Psoas muscle (tissue), 8 donors: ENCODE data around the gene SFN. TPM values are rescaled to one million over a fixed set of nuclear protein-coding genes. Genes with fewer than 3 reads are reported as not detected.

ENCODE experiments used
- ATAC-seq, 4 donors: fragments of 200-7000 bp; cut with Tn5 transposase; one replicate each; pipeline ENCODE4 v1.9.1; 2020; ENCODE audit warnings: moderate library complexity in 3 of 4, mild to moderate bottlenecking in 2 of 4
- DNase-seq, 2 donors: peaks; one replicate each; pipeline ENCODE4 v3.0.0-alpha.2; 2020
- H3K27ac ChIP-seq: fragments of 200-600 bp; one replicate; pipeline ENCODE4 v1.8.0; 2022
- H3K27me3 ChIP-seq, 3 donors: fragments of 200-600 bp in 1 of 3; one replicate each; pipeline versions ENCODE4 v1.6.1 to v1.8.0; 2013 to 2022; ENCODE audit warnings: low read length in 2 of 3, mild to moderate bottlenecking in 2 of 3, moderate library complexity in 1 of 3; ENCODE audit not compliant: insufficient read depth in 3 of 3
- H3K36me3 ChIP-seq, 2 donors: fragments of 200-600 bp in 1 of 2; one replicate each; pipeline versions ENCODE4 v1.6.1 to v1.8.0; 2013 to 2022; ENCODE audit warnings: low read depth in 1 of 2, mild to moderate bottlenecking in 1 of 2, moderate library complexity in 1 of 2; ENCODE audit not compliant: insufficient read depth in 1 of 2
- H3K4me1 ChIP-seq: fragments of 200-600 bp; one replicate; pipeline ENCODE4 v1.8.0; 2022
- H3K4me3 ChIP-seq: fragments of 200-600 bp; one replicate; pipeline ENCODE4 v1.8.0; 2022; ENCODE audit warnings: mild to moderate bottlenecking
- H3K9me3 ChIP-seq: fragments of 200-600 bp; one replicate; pipeline ENCODE4 v1.8.0; 2022
- WGBS, 3 donors: extraction: QIAGEN DNeasy Blood & Tissue Kit; methylation state at CpG; one replicate each; pipeline versions ENCODE4 v1.1.6 to v1.1.7; 2013; 5-methylcytosine and 5-hydroxymethylcytosine counted together
- intact Hi-C, 2 donors: fragments of 100-400 bp; cut with DNase I; formaldehyde crosslinking; loops; one replicate each; pipeline versions ENCODE4 v1.11.0 to v1.14.2; 2022
- polyA plus RNA-seq, 3 donors: library from polyadenylated mRNA; stranded (reverse); fragments of 200-250 nt; gene quantifications; one replicate each; pipeline ENCODE4 v1.2.3, GENCODE V29; 2013
- total RNA-seq, 4 donors: library from RNA; stranded (reverse); fragmentation: NEBNext Ultra II Directional in 2 of 4; extraction: Animal tissue kit (Norgen Biotek cat#: 25700) in 2 of 4; gene quantifications; one replicate each; pipeline versions ENCODE4 v1.2.1 to v1.2.4, GENCODE V29; 2021 to 2023
- TF ChIP-seq, protein P1 (sequence below): fragments of 200-600 bp; IDR thresholded peaks from one replicate; pipeline ENCODE4 v1.8.0; 2022; ENCODE audit warnings: antibody characterized with exemption
- donor health status: healthy with polysubstance abuse.
- donor health status: DM: no; HTN: no; CAD: no; lungs with moderate emphysema.
- donor health status: Bipolar disorder and iron deficiency.
- donor health status: healthy.
- donor health status: DM: yes; HTN: yes; CAD: no.
- donor health status: DM: no; HTN: no; CAD: no.
- donor health status: DM: no; HTN: no; CAD: no.
- donor health status: DM: yes; HTN: yes; CAD: no.

Gene SFN
- total and polyA plus RNA-seq, 7 donors, result 0.05 to 26.7 (median 0.35) TPM

DNA sequence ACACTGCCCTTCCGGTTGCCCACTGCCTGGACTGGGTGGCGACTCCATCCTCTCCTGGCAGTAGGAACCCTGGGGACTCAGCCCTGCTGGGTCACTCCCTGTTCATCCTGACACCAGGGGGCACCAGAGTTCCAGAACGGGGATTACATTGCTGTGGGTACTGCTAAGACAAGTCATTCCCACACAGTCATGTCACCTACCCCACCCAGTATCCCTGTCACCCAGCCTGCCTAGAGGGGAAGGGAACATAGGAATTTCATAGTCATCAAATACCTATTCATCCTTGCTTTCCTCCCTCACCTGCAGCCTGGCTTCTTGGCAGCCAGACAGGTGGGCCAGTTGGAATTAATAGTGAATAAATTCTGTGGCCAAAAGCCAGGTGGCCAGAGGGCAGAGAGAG lies 9.8 kb upstream of the SFN start:
- TF ChIP-seq, protein P1, sequence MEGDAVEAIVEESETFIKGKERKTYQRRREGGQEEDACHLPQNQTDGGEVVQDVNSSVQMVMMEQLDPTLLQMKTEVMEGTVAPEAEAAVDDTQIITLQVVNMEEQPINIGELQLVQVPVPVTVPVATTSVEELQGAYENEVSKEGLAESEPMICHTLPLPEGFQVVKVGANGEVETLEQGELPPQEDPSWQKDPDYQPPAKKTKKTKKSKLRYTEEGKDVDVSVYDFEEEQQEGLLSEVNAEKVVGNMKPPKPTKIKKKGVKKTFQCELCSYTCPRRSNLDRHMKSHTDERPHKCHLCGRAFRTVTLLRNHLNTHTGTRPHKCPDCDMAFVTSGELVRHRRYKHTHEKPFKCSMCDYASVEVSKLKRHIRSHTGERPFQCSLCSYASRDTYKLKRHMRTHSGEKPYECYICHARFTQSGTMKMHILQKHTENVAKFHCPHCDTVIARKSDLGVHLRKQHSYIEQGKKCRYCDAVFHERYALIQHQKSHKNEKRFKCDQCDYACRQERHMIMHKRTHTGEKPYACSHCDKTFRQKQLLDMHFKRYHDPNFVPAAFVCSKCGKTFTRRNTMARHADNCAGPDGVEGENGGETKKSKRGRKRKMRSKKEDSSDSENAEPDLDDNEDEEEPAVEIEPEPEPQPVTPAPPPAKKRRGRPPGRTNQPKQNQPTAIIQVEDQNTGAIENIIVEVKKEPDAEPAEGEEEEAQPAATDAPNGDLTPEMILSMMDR, result peak; percentile 83
- WGBS, 3 donors, result 11 to 25% (median 18%) methylated on average over 3 of the region's 3 CpGs
- Histone ChIP-seq H3K4me1 (no peaks in the 10 kb centered on the region), H3K27me3 (no peaks in the 10 kb centered on the region), H3K27ac (peak overlapping the region; percentile 43), H3K9me3 (no peaks in the 10 kb centered on the region), H3K36me3 (peaks cover 5 to 84% of the 10 kb centered on the region in 2 donors), H3K4me3 (no peak overlapping the region)
- intact Hi-C loops, result loop anchor here (1.0 to 5.0 kb wide), 3 partner anchors 26 to 39 kb away; partner anchors contain the start of gene GPN2 (in 1 of the 2)
- ATAC-seq (peak; percentile 92 to 98 (median 96)), DNase-seq (peak; percentile 87 to 93)

DNA sequence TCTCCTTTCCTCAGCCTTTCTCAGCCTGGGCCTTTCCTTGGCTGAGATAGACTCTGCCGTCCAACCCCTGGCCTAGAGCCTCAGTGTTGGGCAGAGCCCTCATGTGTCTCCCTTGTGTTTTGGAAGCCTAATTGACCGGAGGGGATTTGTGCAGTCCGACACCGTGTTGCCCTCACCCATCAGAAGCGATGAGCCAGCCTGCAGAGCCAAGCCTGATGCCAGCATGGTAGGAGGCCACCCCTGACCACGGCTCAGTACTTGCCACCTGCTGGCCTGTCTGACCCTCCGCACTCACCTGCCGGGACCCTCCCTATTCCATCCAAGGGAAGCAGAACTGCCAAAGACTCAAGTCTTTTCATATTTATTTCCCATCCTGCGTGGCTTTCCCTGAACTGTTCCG lies 9.3 kb upstream of the SFN start:
- intact Hi-C loops, result loop anchor here (1.0 to 5.0 kb wide), 3 partner anchors 25 to 39 kb away; partner anchors contain the start of gene GPN2 (in 1 of the 2)
- Histone ChIP-seq H3K27ac (peak overlapping the region; percentile 43), H3K9me3 (no peaks in the 10 kb centered on the region), H3K27me3 (no peaks in the 10 kb centered on the region), H3K36me3 (peaks cover 5 to 80% of the 10 kb centered on the region in 2 donors), H3K4me3 (no peak overlapping the region), H3K4me1 (peaks cover 3% of the 10 kb centered on the region)
- TF ChIP-seq, protein P1, result no peak
- ATAC-seq, result no peak
- 91 to 97% (median 94%) methylated on average over 10 of the region's 10 CpGs for WGBS, 3 donors
- DNase-seq, result no peak

DNA sequence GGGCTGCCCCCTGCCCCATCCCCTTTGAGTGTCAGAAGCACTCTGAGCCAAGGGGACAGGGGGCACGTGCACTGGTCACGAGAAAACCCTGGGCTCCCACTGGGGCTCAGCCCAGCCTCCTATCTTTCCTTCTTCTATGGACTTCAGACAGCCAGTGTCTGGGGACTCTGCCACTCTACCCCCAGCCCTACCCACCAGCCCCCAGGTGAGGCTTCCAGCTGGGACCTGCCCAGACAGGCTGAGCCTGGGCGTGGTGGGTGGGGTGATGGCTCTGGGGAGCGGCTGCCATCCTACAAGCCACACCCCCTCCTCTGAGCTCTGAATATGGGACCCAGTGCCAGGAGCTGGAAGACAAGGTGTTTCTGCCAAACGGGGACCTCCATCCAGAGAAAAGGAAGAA lies 8.0 kb upstream of the SFN start:
- TF ChIP-seq, protein P1, result no peak
- WGBS, 3 donors, result 82 to 86% (median 84%) methylated on average over 5 of the region's 5 CpGs
- Histone ChIP-seq H3K27ac (no peak overlapping the region), H3K9me3 (no peaks in the 10 kb centered on the region), H3K4me3 (no peak overlapping the region), H3K27me3 (no peaks in the 10 kb centered on the region), H3K4me1 (peaks cover 4% of the 10 kb centered on the region), H3K36me3 (peaks cover 5 to 67% of the 10 kb centered on the region in 2 donors)
- ATAC-seq (no peak), DNase-seq (no peak)
- intact Hi-C loops, result loop anchor here in 1 of 2 donors (5.0 kb wide), 1 partner anchor 37 kb away; the partner anchor contains the start of gene GPN2

DNA sequence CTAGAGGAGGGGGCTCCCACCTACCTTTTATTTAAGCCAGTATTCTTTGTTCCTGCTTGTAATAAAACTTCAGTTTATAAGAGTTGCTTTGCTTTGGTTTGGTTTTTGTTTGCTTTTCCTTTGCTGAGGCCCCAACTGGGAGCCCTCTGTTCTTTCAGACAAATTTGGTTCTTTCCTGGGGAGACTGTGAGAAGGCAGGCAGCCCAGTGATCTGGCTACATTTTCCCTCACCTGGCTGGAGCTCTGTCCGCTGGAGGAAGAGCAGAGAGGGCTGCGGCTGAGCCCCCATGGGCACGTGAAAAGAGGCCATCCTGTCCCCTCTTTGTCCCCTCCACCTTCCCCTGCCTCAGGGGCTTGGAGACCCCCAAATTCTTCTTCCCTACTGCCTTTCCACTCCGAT lies 7.3 kb upstream of the SFN start:
- peaks cover 4% of the 10 kb centered on the region for H3K4me1 ChIP-seq
- intact Hi-C loops, result no loop called here
- no peak overlapping the region for H3K27ac ChIP-seq
- no peaks in the 10 kb centered on the region for H3K9me3 ChIP-seq
- WGBS, 3 donors, result 93 to 95% (median 93%) methylated on average over 4 of the region's 4 CpGs
- no peak overlapping the region for H3K4me3 ChIP-seq
- ATAC-seq (no peak), DNase-seq (no peak)
- no peaks in the 10 kb centered on the region for H3K27me3 ChIP-seq
- TF ChIP-seq, protein P1, result no peak
- peaks cover 5 to 60% of the 10 kb centered on the region in 2 donors for H3K36me3 ChIP-seq

DNA sequence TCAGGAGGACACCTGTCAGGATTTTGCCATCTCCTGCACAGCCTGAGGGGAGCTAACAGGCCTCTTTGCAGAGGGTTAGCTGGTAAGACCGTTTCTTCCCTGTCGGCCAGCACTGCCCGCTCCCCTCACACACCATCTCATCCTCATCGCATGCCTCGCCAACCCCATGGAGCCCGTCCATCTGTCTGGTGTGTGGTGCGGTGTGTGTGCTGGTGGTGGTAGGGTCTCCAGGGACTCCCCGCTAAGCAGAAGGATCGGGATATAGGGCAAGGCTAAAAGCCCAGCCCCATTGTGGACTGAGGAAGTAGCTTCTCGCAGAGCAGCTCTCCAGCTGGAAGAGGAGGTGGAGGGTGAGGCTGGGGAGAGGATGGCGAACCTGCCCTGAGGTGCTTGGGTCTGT lies 6.8 kb upstream of the SFN start:
- TF ChIP-seq, protein P1, result no peak
- no peak for ATAC-seq

More for the DNA sequence above, 6.8 kb upstream of the SFN start:
- 86 to 89% (median 87%) methylated on average over 11 of the region's 11 CpGs for WGBS, 3 donors
- intact Hi-C loops, result no loop called here
- H3K27ac ChIP-seq, result no peak overlapping the region
- H3K4me3 ChIP-seq, result no peak overlapping the region
- no peaks in the 10 kb centered on the region for H3K27me3 ChIP-seq
- H3K4me1 ChIP-seq, result peaks cover 4% of the 10 kb centered on the region
- no peaks in the 10 kb centered on the region for H3K9me3 ChIP-seq
- H3K36me3 ChIP-seq, result peaks cover 5 to 54% of the 10 kb centered on the region in 2 donors
- DNase-seq, result peak in 1 of 2 donors; percentile 19
